IMR-90 (cell line): ENCODE measurements around the gene LONRF3. TPM values are rescaled to one million over a fixed set of nuclear protein-coding genes. Genes with fewer than 3 reads are reported as not detected.

ENCODE experiments used
- ATAC-seq: fragments of 200-7000 bp; cut with Tn5 transposase; 2 replicates; pipeline ENCODE4 v1.9.1; 2020; ENCODE audit warnings: low read depth, mild to moderate bottlenecking, moderate library complexity
- BruUV-seq: library from RNA; stranded (reverse); fragments of 400-500 nt; replicated peaks from 2 replicates; lab custom pipeline; 2021; lab: Mats Ljungman, UMichigan
- CTCF ChIA-PET: fragments of 300-600 bp; formaldehyde crosslinking; extraction: SDS; loops from one replicate; lab custom pipeline; 2021; ENCODE audit warnings: antibody characterized with exemption; lab: Yijun Ruan, JAX
- POLR2A ChIA-PET: fragments of 300-600 bp; sonication (Branson Sonifier 250); formaldehyde crosslinking; loops from one replicate; lab custom pipeline; 2022; ENCODE audit warnings: antibody characterized with exemption; ENCODE audit not compliant: unreplicated experiment; lab: Charles Lee
- DNase-seq: peaks from one replicate; pipeline ENCODE4 v3.0.0; 2013
- H2AFZ ChIP-seq: replicated peaks from 2 replicates; pipeline ENCODE3; 2013; ENCODE audit warnings: low read length, mild to moderate bottlenecking; ENCODE audit not compliant: poor library complexity
- H2AK5ac ChIP-seq: 2 replicates; pipeline ENCODE4 v1.6.1; 2013; ENCODE audit warnings: low read depth, low read length, inconsistent platforms
- H2AK9ac ChIP-seq: replicated peaks from 2 replicates; pipeline ENCODE3; 2013; ENCODE audit warnings: mild to moderate bottlenecking, low read depth, low read length, moderate library complexity; ENCODE audit not compliant: poor library complexity
- H2BK120ac ChIP-seq: 2 replicates; pipeline ENCODE4 v1.6.1; 2013; ENCODE audit warnings: low read depth, low read length, inconsistent platforms
- H2BK15ac ChIP-seq: 3 replicates; pipeline ENCODE4 v1.6.1; 2013; ENCODE audit warnings: low read depth, low read length, inconsistent platforms
- H2BK20ac ChIP-seq: 2 replicates; pipeline ENCODE4 v1.6.1; 2013; ENCODE audit warnings: low read depth, mild to moderate bottlenecking, inconsistent platforms, low read length, moderate library complexity
- H2BK5ac ChIP-seq: 2 replicates; pipeline ENCODE4 v1.6.1; 2013; ENCODE audit warnings: mild to moderate bottlenecking, low read depth, low read length, inconsistent platforms; ENCODE audit not compliant: poor library complexity, severe bottlenecking
- H3K14ac ChIP-seq: replicated peaks from 2 replicates; pipeline ENCODE4 v1.6.1; 2013; ENCODE audit warnings: low read depth, low read length, inconsistent platforms
- H3K18ac ChIP-seq: 2 replicates; pipeline ENCODE4 v1.6.1; 2013; ENCODE audit warnings: low read depth, low read length, control low read depth
- H3K23ac ChIP-seq: 2 replicates; pipeline ENCODE4 v1.6.1; 2013; ENCODE audit warnings: low read depth, low read length, inconsistent platforms
- H3K27ac ChIP-seq: 2 replicates; pipeline ENCODE4 v1.5.1; 2013; ENCODE audit warnings: mild to moderate bottlenecking, control low read depth, low read length; ENCODE audit not compliant: insufficient read depth
- H3K27me3 ChIP-seq: 2 replicates; pipeline ENCODE4 v1.6.1; 2013; ENCODE audit warnings: low read length; ENCODE audit not compliant: control insufficient read depth, insufficient read depth
- H3K36me3 ChIP-seq: 2 replicates; pipeline ENCODE4 v1.6.1; 2013; ENCODE audit warnings: low read length, mixed read lengths; ENCODE audit not compliant: control insufficient read depth, insufficient read depth
- H3K4ac ChIP-seq: 2 replicates; pipeline ENCODE4 v1.6.1; 2013; ENCODE audit warnings: low read depth, low read length, inconsistent platforms
- H3K4me1 ChIP-seq: 2 replicates; pipeline ENCODE4 v1.6.1; 2013; ENCODE audit warnings: low read length, mixed read lengths; ENCODE audit not compliant: control insufficient read depth, insufficient read depth
- H3K4me2 ChIP-seq: 2 replicates; pipeline ENCODE4 v1.6.1; 2013; ENCODE audit warnings: low read depth, mild to moderate bottlenecking, control low read depth, low read length, moderate library complexity
- H3K4me3 ChIP-seq: 2 replicates; pipeline ENCODE4 v1.5.1; 2013; ENCODE audit warnings: low read depth, mild to moderate bottlenecking, control low read depth, low read length, moderate library complexity; ENCODE audit not compliant: insufficient read depth
- H3K56ac ChIP-seq: 2 replicates; pipeline ENCODE4 v1.6.1; 2013; ENCODE audit warnings: low read length, inconsistent platforms; ENCODE audit not compliant: insufficient read depth; ENCODE audit errors: extremely low read depth
- H3K79me1 ChIP-seq, 2 experiments: 2 replicates each; pipeline ENCODE4 v1.6.1; 2013; ENCODE audit warnings: low read length in 2 of 2, inconsistent platforms in 1 of 2, low read depth in 1 of 2
- H3K9ac ChIP-seq: 2 replicates; pipeline ENCODE4 v1.6.1; 2013; ENCODE audit warnings: low read depth, low read length, control low read depth
- H3K9me1 ChIP-seq: 2 replicates; pipeline ENCODE4 v1.6.1; 2013; ENCODE audit warnings: low read length, inconsistent platforms; ENCODE audit not compliant: insufficient read depth
- H3K9me3 ChIP-seq: 2 replicates; pipeline ENCODE4 v1.6.1; 2013; ENCODE audit warnings: low read length; ENCODE audit not compliant: control insufficient read depth, insufficient read depth
- H4K20me1 ChIP-seq: 2 replicates; pipeline ENCODE4 v1.6.1; 2013; ENCODE audit warnings: low read length, inconsistent platforms; ENCODE audit not compliant: insufficient read depth
- H4K5ac ChIP-seq: 2 replicates; pipeline ENCODE4 v1.6.1; 2013; ENCODE audit warnings: mild to moderate bottlenecking, low read depth, low read length, control low read depth
- H4K8ac ChIP-seq, 2 experiments: 2 replicates each; pipeline ENCODE4 v1.6.1; 2013; ENCODE audit warnings: low read depth in 2 of 2, low read length in 2 of 2, control low read depth in 1 of 2, inconsistent platforms in 1 of 2
- H4K91ac ChIP-seq: 2 replicates; pipeline ENCODE4 v1.6.1; 2013; ENCODE audit warnings: low read depth, low read length, inconsistent platforms; ENCODE audit not compliant: insufficient read depth
- BHLHE40 ChIP-seq: fragments of 150-350 bp; IDR thresholded peaks from 2 replicates; pipeline ENCODE4 v1.6.1; 2016; ENCODE audit warnings: mild to moderate bottlenecking, low read depth, low read length
- CEBPB ChIP-seq: IDR thresholded peaks from 2 replicates; pipeline ENCODE4 v1.6.1; 2012; ENCODE audit warnings: low read depth, low read length, improper control_type of control experiment
- CHD1 ChIP-seq: IDR thresholded peaks from 2 replicates; pipeline ENCODE4 v1.6.1; 2012; ENCODE audit warnings: low read depth, low read length, improper control_type of control experiment
- CTCF ChIP-seq: conservative IDR thresholded peaks from 2 replicates; pipeline ENCODE4 v1.5.1; 2012; ENCODE audit warnings: mild to moderate bottlenecking, low read depth, low read length, improper control_type of control experiment
- FOS ChIP-seq: fragments of 150-350 bp; IDR thresholded peaks from 2 replicates; pipeline ENCODE4 v1.6.1; 2016; ENCODE audit warnings: low read depth, low read length
- MAFK ChIP-seq: IDR thresholded peaks from 2 replicates; pipeline ENCODE4 v1.6.1; 2012; ENCODE audit warnings: low read depth, low read length, improper control_type of control experiment
- MAZ ChIP-seq: IDR thresholded peaks from 2 replicates; pipeline ENCODE4 v1.6.1; 2012; ENCODE audit warnings: low read depth, mild to moderate bottlenecking, low read length, improper control_type of control experiment, moderate library complexity, borderline replicate concordance
- MXI1 ChIP-seq: IDR thresholded peaks from 2 replicates; pipeline ENCODE4 v1.6.1; 2012; ENCODE audit warnings: low read depth, mild to moderate bottlenecking, low read length, moderate library complexity, borderline replicate concordance
- NFE2L2 ChIP-seq: fragments of 150-350 bp; IDR thresholded peaks from 2 replicates; pipeline ENCODE4 v1.6.1; 2016; ENCODE audit warnings: low read depth, mild to moderate bottlenecking, low read length
- POLR2A ChIP-seq: IDR thresholded peaks from 2 replicates; pipeline ENCODE4 v1.6.1; 2012; ENCODE audit warnings: mild to moderate bottlenecking, low read depth, low read length
- RAD21 ChIP-seq: IDR thresholded peaks from 2 replicates; pipeline ENCODE4 v1.6.1; 2012; ENCODE audit warnings: low read length, improper control_type of control experiment
- RCOR1 ChIP-seq: IDR thresholded peaks from 2 replicates; pipeline ENCODE4 v1.6.1; 2012; ENCODE audit warnings: mild to moderate bottlenecking, low read length, improper control_type of control experiment; ENCODE audit not compliant: insufficient replicate concordance
- RFX5 ChIP-seq: IDR thresholded peaks from 2 replicates; pipeline ENCODE4 v1.8.0; 2012; ENCODE audit warnings: low read depth, mild to moderate bottlenecking, low read length, moderate library complexity
- SMC3 ChIP-seq: fragments of 150-350 bp; IDR thresholded peaks from 2 replicates; pipeline ENCODE4 v1.6.1; 2016; ENCODE audit warnings: low read depth, mild to moderate bottlenecking, antibody characterized with exemption, low read length, moderate library complexity
- WGBS, 2 experiments: methylation state at CpG; one replicate each; pipeline versions ENCODE4 v1.1.5 to v1.1.7; 2013; ENCODE audit warnings: missing lambda C conversion rate in 2 of 2; ENCODE audit not compliant: insufficient read length in 1 of 2; ENCODE audit errors: extremely low coverage in 2 of 2; 5-methylcytosine and 5-hydroxymethylcytosine counted together
- dilution Hi-C: fragments of 300-500 bp; cut with HindIII; formaldehyde crosslinking; loops from one replicate; pipeline ENCODE4 v1.14.3; 2018; ENCODE audit warnings: low sequenced_read_pairs; ENCODE audit not compliant: unreplicated experiment
- in situ Hi-C: fragments of 300-500 bp; cut with MboI; formaldehyde crosslinking; loops from 3 replicates; pipeline ENCODE4 v1.14.3; 2019; ENCODE audit warnings: low sequenced_read_pairs, inconsistent platforms, mixed read lengths
- intact Hi-C: fragments of 100-400 bp; cut with micrococcal nuclease; formaldehyde crosslinking; loops from 2 replicates; pipeline ENCODE4 v1.10.0; 2022
- polyA plus RNA-seq, 3 experiments: library from polyadenylated mRNA; depleted of rRNA; stranded (reverse); fragments of >200 nt; gene quantifications; 2 replicates each; pipeline ENCODE4 v1.2.3, GENCODE V29; 2012; ENCODE audit warnings: low replicate concordance in 1 of 3
- total RNA-seq: library from RNA; depleted of rRNA; stranded (reverse); fragments of >200 nt; gene quantifications from 2 replicates; pipeline ENCODE4 v1.2.3, GENCODE V29; 2012
- TF ChIP-seq, protein P1 (sequence below): fragments of 150-350 bp; IDR thresholded peaks from 2 replicates; pipeline ENCODE4 v1.6.1; 2016; ENCODE audit warnings: low read depth, mild to moderate bottlenecking, low read length, moderate library complexity, borderline replicate concordance
- TF ChIP-seq, protein P2 (sequence below): fragments of 150-350 bp; IDR thresholded peaks from 2 replicates; pipeline ENCODE4 v1.6.1; 2017; ENCODE audit warnings: mild to moderate bottlenecking, antibody characterized with exemption, low read length, low read depth

The LONRF3 gene
- total and polyA plus RNA-seq, 2 of the 4 experiments (the other 2 are of a cell fraction) = not detected

- Histone ChIP-seq H2BK5ac (no peak overlapping the region), H3K23ac (no peak overlapping the region), H3K4ac (no peak overlapping the region), H2AK9ac (no peak overlapping the region), H4K5ac (no peak overlapping the region), H3K56ac (no peak overlapping the region), H2BK20ac (no peak overlapping the region), H3K79me1 (no peaks in the 10 kb centered on the region), H3K36me3 (no peaks in the 10 kb centered on the region), H2AFZ (no peak overlapping the region), H3K18ac (no peak overlapping the region), H2BK120ac (no peak overlapping the region), H4K20me1 (no peaks in the 10 kb centered on the region), H3K27me3 (peaks cover 6% of the 10 kb centered on the region), H3K27ac (no peak overlapping the region), H2AK5ac (no peak overlapping the region), H3K4me2 (no peak overlapping the region), H4K91ac (no peak overlapping the region), H2BK15ac (no peak overlapping the region), H3K9me1 (no peaks in the 10 kb centered on the region), H3K14ac (no peak overlapping the region), H3K9ac (no peak overlapping the region), H4K8ac (no peak overlapping the region), H3K9me3 (no peaks in the 10 kb centered on the region), H3K4me3 (no peak overlapping the region), H3K4me1 (no peaks in the 10 kb centered on the region)
- dilution Hi-C loops = no loop called here
- TF ChIP-seq SMC3 (no peak), CTCF (no peak), MAFK (no peak), MAZ (no peak), CHD1 (no peak), RAD21 (no peak), FOS (no peak), BHLHE40 (no peak), MXI1 (no peak), NFE2L2 (no peak), RCOR1 (no peak), CEBPB (no peak), RFX5 (no peak), POLR2A (no peak)
- TF ChIP-seq, protein P1, sequence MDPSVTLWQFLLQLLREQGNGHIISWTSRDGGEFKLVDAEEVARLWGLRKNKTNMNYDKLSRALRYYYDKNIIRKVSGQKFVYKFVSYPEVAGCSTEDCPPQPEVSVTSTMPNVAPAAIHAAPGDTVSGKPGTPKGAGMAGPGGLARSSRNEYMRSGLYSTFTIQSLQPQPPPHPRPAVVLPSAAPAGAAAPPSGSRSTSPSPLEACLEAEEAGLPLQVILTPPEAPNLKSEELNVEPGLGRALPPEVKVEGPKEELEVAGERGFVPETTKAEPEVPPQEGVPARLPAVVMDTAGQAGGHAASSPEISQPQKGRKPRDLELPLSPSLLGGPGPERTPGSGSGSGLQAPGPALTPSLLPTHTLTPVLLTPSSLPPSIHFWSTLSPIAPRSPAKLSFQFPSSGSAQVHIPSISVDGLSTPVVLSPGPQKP = no peak
- TF ChIP-seq, protein P2, sequence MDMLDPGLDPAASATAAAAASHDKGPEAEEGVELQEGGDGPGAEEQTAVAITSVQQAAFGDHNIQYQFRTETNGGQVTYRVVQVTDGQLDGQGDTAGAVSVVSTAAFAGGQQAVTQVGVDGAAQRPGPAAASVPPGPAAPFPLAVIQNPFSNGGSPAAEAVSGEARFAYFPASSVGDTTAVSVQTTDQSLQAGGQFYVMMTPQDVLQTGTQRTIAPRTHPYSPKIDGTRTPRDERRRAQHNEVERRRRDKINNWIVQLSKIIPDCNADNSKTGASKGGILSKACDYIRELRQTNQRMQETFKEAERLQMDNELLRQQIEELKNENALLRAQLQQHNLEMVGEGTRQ = no peak
- POLR2A ChIA-PET = interaction anchor here (0.6 kb wide), 1 partner anchor 407 kb away, joined by 3 read pairs; no protein-coding TSS in a partner anchor
- BruUV-seq = no TSS peak
- WGBS, 2 experiments = 80% methylated on average over 1 of the region's 4 CpGs; no CpG with 5 or more reads in 1 of the 2 experiments
- DNase-seq = no peak
- intact Hi-C loops = loop anchor here (10.0 kb wide), 1 partner anchor 206 kb away; no protein-coding TSS in a partner anchor
- in situ Hi-C loops = no loop called here
- ATAC-seq = no peak
- CTCF ChIA-PET = interaction anchor here (1.0 to 1.5 kb wide), 4 partner anchors 50 to 170 kb away, joined by 3 to 6 read pairs (median 4); no protein-coding TSS in a partner anchor
Observed at GRCh38 chrX:119009071-119009470, 34.7 kb downstream of the LONRF3 start.
